Measurements from ENCODE around the gene PPP4R2. TPM values are rescaled to one million over a fixed set of nuclear protein-coding genes. Genes with fewer than 3 reads are reported as not detected.

PPP4R2 gene
- total and polyA plus RNA-seq, 2 of the 8 experiments (the other 6 are each of a cell fraction or from before 2014, with no cell fraction given) = 11.5 to 89.9 TPM

DNA sequence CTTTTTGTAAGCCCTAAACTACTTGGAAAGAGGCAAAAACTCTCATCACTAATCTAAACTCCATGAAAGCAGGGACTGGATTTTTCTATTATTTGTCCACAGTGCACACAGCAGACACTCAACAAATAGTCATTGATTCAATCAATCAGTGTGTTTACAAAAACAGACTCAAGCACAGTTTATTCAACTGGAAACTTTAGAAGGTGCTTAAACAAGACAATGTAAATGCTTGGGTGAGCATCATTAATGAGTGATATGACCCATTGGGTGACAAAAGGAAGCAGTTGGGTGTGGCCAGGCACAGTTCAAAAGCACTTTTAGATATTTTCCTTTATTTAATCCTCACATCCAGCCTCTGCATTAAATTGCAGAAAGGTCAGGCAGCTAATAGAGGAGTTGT, 32.0 kb upstream of the PPP4R2 start:
- H3K9me3 ChIP-seq (ENCODE audit: insufficient read depth in 2 of 2, low read depth in 1 of 2, low read length in 1 of 2) = no peaks in the 10 kb centered on the region
- ChIA-PET POLR2A (ENCODE audit: partially characterized antibody) (no interaction called here), CTCF (ENCODE audit: partially characterized antibody) (interaction anchor here (1.0 kb wide), 2 partner anchors 29 to 89 kb away, joined by 3 to 5 read pairs; no protein-coding TSS in a partner anchor)
- no peaks in the 10 kb centered on the region for H3K27me3 ChIP-seq (replicated peaks in 1 of 4; ENCODE audit: control insufficient read depth in 3 of 4, extremely low read depth in 1 of 4, insufficient read depth in 3 of 4, low read length in 3 of 4)
- H4K5ac ChIP-seq (ENCODE audit: insufficient read length, low read depth, low read length) = no peak overlapping the region
- H3K14ac ChIP-seq (ENCODE audit: insufficient read length) = no peak overlapping the region
- H3K23ac ChIP-seq (ENCODE audit: insufficient read length) = no peak overlapping the region
- H3K4ac ChIP-seq (replicated peaks; ENCODE audit: insufficient read length, low read depth, low read length) = no peak overlapping the region
- H3K9ac ChIP-seq (replicated peaks in 1 of 4; ENCODE audit: extremely low read depth in 1 of 4, low read depth in 3 of 4, low read length in 3 of 4) = no peak overlapping the region
- H3K36me3 ChIP-seq (ENCODE audit: control insufficient read depth in 2 of 4, insufficient read depth in 4 of 4, low read length in 3 of 4) = no peaks in the 10 kb centered on the region
- no peak overlapping the region for H3K18ac ChIP-seq (ENCODE audit: extremely low read depth, low read length)
- no peak overlapping the region for H2BK5ac ChIP-seq (ENCODE audit: low read depth, low read length)
- no peak overlapping the region for H2BK15ac ChIP-seq (ENCODE audit: low read length)
- no peaks in the 10 kb centered on the region for H3K79me1 ChIP-seq (ENCODE audit: low read depth, low read length)
- no peak overlapping the region for H2AK5ac ChIP-seq (ENCODE audit: low read depth, low read length)
- H3K23me2 ChIP-seq (ENCODE audit: low read depth, low read length) = no peaks in the 10 kb centered on the region; the same call in 1 of the 2 replicates
- H2BK120ac ChIP-seq (replicated peaks; ENCODE audit: low read depth, low read length) = no peak overlapping the region
- no peak overlapping the region for H3K56ac ChIP-seq (replicated peaks; ENCODE audit: insufficient read length, low read depth, low read length)
- H3K27ac ChIP-seq (ENCODE audit: low read depth, low read length) = no peak overlapping the region
- no peak for FAIRE-seq
- H4K91ac ChIP-seq (replicated peaks; ENCODE audit: insufficient read length, low read length) = no peak overlapping the region
- H2BK20ac ChIP-seq (ENCODE audit: low read length) = no peak overlapping the region
- no peak overlapping the region for H3K4me2 ChIP-seq (ENCODE audit: insufficient read depth in 1 of 2, low read depth in 2 of 2, low read length in 2 of 2)
- no peak overlapping the region for H2BK12ac ChIP-seq (ENCODE audit: low read depth, low read length)
- no peak overlapping the region for H4K8ac ChIP-seq (ENCODE audit: extremely low read depth, insufficient read depth, low read length)
- no peak overlapping the region for H3K4me3 ChIP-seq (ENCODE audit: extremely low read depth in 1 of 4, insufficient read depth in 2 of 4, low read depth in 3 of 4, low read length in 4 of 4)
- no peaks in the 10 kb centered on the region for H3K79me2 ChIP-seq (ENCODE audit: control insufficient read depth in 1 of 2, insufficient read depth in 2 of 2, low read length in 2 of 2)
- H3K4me1 ChIP-seq (replicated peaks in 1 of 4; ENCODE audit: control insufficient read depth in 3 of 4, insufficient read depth in 4 of 4, low read length in 3 of 4) = no peaks in the 10 kb centered on the region
- no peak overlapping the region for H2AFZ ChIP-seq (ENCODE audit: low read length)
- DNase-seq (ENCODE audit: low read depth in 1 of 2, low spot score in 2 of 2) = no peak
- no peaks in the 10 kb centered on the region for H4K20me1 ChIP-seq (replicated peaks in 1 of 2; ENCODE audit: control insufficient read depth in 1 of 2, insufficient read depth in 2 of 2, low read length in 2 of 2)
- TF ChIP-seq CHD1 (IDR thresholded peaks at IDR 0.05; ENCODE audit: low read depth, low read length) (no peak), POLR2AphosphoS5 (IDR thresholded peaks at IDR 0.05; ENCODE audit: low read depth, low read length) (no peak), HDAC6 (IDR thresholded peaks at IDR 0.05; ENCODE audit: low read depth, low read length) (no peak), SRF (IDR thresholded peaks at IDR 0.05; ENCODE audit: low read depth, low read length) (no peak), BCL11A (IDR thresholded peaks at IDR 0.05; ENCODE audit: low read depth in 2 of 2, low read length in 2 of 2) (no peak), SP1 (IDR thresholded peaks at IDR 0.05; ENCODE audit: low read depth, low read length) (no peak), RBBP5 (IDR thresholded peaks at IDR 0.05; ENCODE audit: borderline replicate concordance, low read depth, low read length) (no peak), EZH2 (IDR thresholded peaks at IDR 0.05; ENCODE audit: low read depth, low read length, severe bottlenecking) (no peak), CBX8 (IDR thresholded peaks at IDR 0.05; ENCODE audit: borderline replicate concordance, low read depth, low read length) (no peak), CTBP2 (IDR thresholded peaks at IDR 0.05; ENCODE audit: borderline replicate concordance, insufficient read depth, insufficient read length, low read length) (no peak), RNF2 (IDR thresholded peaks at IDR 0.05; ENCODE audit: borderline replicate concordance, low read depth, low read length, missing control alignments, poor library complexity, severe bottlenecking) (no peak), BACH1 (IDR thresholded peaks at IDR 0.05; ENCODE audit: low read length) (no peak)
- TF ChIP-seq, protein P1, sequence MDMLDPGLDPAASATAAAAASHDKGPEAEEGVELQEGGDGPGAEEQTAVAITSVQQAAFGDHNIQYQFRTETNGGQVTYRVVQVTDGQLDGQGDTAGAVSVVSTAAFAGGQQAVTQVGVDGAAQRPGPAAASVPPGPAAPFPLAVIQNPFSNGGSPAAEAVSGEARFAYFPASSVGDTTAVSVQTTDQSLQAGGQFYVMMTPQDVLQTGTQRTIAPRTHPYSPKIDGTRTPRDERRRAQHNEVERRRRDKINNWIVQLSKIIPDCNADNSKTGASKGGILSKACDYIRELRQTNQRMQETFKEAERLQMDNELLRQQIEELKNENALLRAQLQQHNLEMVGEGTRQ (IDR thresholded peaks at IDR 0.05; ENCODE audit: low read length) = no peak

Measured in H1 (cell line).